Stomach (tissue), 4 donors: ENCODE data around the gene MSI2.

Source experiments
- CTCF ChIP-seq, 7 experiments: fragments of 450-650 bp in 4 of 7; fragments of 200-600 bp in 3 of 7; sonication (generic) in 3 of 7; IDR thresholded peaks; one replicate each; pipeline ENCODE4 v1.5.1; 2016 to 2019; ENCODE audit warnings: antibody characterized with exemption in 7 of 7, control low read depth in 2 of 7, mild to moderate bottlenecking in 1 of 7
- POLR2AphosphoS5 ChIP-seq, 3 donors: sonication (generic); formaldehyde crosslinking; IDR thresholded peaks; one replicate each; pipeline ENCODE4 v1.6.1; 2016; ENCODE audit warnings: antibody characterized with exemption in 3 of 3

- TF ChIP-seq POLR2AphosphoS5 (IDR thresholded peaks at IDR 0.05) (no peak), CTCF (IDR thresholded peaks at IDR 0.05) (no peak)
Measured at GRCh38 chr17:57530026-57530425, 273.7 kb downstream of the MSI2 start.
